ENCODE measurements around the gene GSTM4.
"Not testable (repeated sequence)": the region's sequence is repeated elsewhere in the genome, so short reads cannot be mapped to it uniquely, and the experiment has no call there.

The GSTM4 gene

DNA sequence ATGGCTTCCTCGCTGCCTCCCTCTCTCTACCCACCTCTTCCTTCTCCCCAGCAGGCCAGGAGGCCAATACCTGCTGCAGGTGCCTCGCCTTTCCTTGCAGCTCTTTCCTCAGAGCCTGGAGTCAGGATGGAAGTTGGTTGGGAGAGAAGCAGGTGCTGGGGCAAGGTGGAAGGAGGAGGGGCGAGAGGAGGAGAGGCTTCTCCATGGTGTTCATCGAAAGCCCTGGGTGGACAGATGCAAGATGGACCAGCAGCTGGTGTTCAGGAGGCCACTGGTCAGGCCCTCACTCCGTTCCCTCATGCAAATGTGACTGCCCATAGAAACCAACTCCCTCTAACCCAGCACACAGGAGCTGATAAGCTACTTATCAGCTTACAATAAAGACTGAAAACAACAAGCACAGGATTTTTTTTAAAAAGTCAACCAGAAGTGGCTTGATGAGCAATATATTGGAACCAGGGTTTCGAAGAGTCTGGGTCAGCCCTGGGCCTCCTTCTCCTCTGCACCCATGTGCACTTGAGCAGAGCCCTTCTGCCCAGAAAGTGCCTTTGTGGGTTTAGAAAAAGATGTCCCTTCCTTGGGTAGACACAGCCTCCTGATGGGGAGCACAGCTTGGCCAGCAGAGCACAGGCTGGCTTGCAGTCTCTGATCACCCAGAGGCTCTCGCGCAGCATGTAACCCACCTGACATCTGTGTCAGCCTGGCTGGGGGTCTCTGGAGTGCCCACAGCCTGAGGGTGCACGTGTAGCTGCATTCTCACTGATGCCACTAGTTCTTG, 16.6 kb upstream of the GSTM4 start:
- no peak for DNase-seq (ENCODE audit: low read depth)

GRCh38 chr1:109639841-109640184, 16.1 kb upstream of the GSTM4 start:
- no peak for DNase-seq (ENCODE audit: low read depth)

DNA sequence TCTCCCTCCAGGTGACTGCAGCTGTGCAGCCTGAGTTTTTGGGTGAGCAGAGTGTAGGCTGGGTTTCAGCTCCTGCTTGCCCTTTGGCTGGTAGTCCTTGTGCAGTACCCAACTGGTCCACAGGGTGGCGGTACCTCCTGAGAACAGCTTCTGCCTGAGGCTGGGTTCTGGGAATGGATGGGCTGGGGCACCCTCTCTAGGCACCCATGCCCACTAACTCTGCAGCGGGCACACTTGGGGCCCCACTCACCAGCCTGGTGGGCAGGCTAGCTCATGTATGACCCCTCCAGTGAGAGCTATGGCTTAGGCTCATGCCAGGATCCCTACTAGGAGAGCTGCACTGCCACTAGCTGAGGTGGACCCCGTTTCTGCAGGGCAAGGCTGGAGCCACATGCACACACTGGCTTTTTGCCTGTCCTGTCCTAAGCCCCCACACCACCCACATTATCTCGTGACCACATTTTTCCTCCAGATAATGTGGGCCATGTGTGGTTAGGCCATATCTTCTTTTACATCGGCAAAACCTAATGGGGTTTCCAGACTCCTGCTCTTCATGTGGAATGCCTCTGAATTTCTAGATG, 15.5 kb upstream of the GSTM4 start:
- peak; percentile 70 for DNase-seq (ENCODE audit: low read depth)

GRCh38 chr1:109641078-109641740, 14.7 kb upstream of the GSTM4 start:
- DNase-seq (ENCODE audit: low read depth): no peak

DNA sequence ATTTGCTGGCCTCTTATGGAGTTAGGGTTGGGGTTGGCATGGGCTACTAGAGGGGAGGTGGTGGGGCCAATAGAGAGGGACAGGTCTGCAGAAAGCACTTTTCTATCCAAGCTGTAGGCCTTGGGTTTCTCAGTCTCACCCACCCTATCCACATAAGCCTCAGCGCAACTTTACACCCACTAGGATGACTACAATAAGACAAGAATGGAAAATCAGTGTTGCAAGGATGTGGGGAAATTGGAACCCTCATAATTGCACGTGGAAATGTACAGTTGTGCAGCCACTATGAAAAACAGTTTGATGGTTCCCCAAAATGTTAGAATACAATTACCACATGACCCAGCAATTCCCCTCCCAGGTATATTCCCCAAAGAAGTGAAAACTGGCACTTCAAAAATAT, 14.0 kb upstream of the GSTM4 start:
- no peak for DNase-seq (ENCODE audit: low read depth)

- no peak for DNase-seq (ENCODE audit: low read depth)
Observed at GRCh38 chr1:109642626-109643025, 13.3 kb upstream of the GSTM4 start.

DNA sequence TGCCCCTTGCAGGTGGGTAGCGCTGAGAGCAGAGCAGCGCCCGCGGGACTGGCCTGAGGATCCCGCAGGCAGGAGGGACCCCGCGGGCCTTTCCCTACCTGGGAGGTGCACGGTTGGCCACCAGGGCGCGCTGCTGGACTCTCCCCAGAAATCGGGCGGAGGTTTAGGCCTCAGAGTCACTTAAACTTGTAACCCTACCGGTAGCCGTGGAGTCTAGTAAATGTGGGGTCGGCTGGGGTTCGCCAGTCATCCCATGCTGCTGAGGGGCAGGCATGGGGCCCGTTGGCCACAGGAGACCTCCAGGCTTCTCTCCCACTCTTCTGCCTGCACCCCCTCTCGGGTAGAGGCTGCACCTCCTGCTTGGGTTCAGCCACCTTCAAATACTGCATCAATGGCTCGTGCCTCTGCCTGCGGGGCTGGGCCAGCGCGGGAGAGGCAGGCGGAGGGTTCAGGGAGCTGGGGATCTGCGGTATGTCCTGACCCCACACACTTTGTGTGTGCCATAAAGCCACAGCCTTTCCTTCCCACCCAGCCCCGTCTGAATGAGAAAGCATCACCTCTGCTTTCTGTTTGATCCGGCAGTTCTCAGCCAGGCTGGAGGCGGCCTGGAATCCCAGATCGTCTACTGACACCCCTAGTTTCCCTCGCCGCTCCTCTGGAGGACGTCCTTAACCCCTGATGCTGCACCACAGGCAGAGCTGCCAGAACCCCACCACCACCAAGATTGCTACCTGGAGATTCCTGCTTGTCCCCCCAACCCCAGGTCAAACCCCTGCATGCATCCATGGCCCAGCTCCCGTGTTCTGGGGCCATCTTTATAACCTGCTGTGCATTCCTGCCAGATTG, 12.3 kb upstream of the GSTM4 start:
- peak; percentile 62 for DNase-seq (ENCODE audit: low read depth)

DNA sequence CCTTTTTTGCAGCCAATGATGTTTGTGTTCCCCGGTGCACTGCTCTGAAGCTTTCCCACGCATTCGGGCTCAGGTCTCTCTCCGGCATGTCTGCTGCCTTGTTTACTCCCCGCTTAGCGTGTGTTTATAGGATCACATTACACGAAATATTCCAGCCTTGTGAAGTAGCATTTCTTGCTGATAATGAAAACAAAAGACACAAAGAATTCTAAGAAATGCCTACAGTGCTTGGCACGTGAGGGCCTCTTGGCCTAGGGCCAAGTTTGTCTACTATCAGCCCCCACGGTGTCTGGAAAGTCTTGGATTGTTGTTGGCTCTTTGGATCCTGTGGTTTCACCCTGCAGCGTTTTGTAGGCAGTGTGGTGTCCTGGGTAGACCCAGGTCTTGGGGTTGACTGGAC, 11.2 kb upstream of the GSTM4 start:
- DNase-seq (ENCODE audit: low read depth): no peak

GRCh38 chr1:109649491-109649914, 6.4 kb upstream of the GSTM4 start:
- peak; percentile 61 for DNase-seq (ENCODE audit: low read depth)

DNA sequence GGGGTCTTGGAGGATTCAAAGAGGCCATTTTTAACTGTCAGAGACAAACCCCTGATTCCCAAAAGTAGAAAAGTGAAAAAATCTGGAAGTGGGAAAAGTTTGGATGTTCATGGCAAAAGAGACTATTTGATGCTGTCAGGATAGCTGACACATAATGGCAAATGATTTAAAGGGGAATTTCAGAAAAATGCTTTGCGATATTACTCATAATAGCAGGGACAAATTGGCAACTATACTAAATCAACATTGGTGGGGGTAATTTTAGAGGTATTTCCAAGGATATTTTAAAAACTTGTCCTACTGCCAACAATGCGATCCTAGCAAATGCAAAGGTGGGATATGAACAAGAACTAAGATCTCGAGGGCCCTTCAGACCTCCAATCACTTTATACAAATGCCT, 5.3 kb upstream of the GSTM4 start:
- peak; percentile 68 for DNase-seq (ENCODE audit: low read depth)

GRCh38 chr1:109652402-109652801, 3.5 kb upstream of the GSTM4 start:
- no peak for DNase-seq (ENCODE audit: low read depth)

DNA sequence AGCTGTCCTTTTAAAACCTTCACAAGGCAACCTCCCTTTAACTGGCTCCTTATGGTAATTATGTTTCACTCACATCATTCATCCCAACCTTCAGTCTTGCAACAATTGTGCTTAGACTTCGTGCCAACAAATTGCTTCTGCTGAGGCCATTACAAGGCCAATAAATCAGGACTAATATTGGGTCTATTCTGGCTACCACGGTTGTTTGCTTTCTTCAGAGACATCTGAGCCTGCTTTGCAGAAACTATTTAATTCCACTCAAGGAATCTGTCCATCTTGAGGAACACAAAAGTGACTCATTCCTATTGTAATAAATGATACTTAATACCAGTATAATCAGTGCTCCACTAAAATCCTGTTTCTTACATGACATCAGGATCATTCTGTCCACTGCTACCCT, 2.6 kb upstream of the GSTM4 start:
- DNase-seq (ENCODE audit: low read depth): peak; percentile 51

- DNase-seq (ENCODE audit: low read depth): no peak
Observed at GRCh38 chr1:109654519-109654918, 1.4 kb upstream of the GSTM4 start.

- DNase-seq (ENCODE audit: low read depth): no peak
Observed at GRCh38 chr1:109657395-109657794, 1.5 kb downstream of the GSTM4 start.

DNA sequence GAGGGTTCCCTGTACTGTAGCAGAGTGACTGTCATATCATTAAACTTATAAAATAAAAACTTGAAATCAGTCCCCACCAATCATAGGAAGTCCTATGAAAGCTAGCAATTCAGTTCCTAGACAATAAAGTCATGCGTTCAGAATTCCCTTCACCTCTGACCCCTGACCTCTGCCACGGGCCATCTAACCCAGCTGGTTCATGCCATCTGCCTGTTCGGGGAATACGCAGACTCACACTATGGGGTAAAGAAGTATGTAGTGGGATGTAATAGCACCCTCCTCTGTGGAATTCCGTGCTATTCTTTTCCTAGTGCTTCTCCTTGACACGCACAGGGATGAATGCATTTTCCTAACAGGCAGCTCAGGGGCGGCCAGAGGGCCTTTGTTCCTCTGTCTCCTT, 2.1 kb downstream of the GSTM4 start:
- no peak for DNase-seq (ENCODE audit: low read depth)

GRCh38 chr1:109658533-109659042, 2.7 kb downstream of the GSTM4 start:
- no peak for DNase-seq (ENCODE audit: low read depth)

- DNase-seq (ENCODE audit: low read depth): no peak
Observed at GRCh38 chr1:109659145-109659544, 3.2 kb downstream of the GSTM4 start.

DNA sequence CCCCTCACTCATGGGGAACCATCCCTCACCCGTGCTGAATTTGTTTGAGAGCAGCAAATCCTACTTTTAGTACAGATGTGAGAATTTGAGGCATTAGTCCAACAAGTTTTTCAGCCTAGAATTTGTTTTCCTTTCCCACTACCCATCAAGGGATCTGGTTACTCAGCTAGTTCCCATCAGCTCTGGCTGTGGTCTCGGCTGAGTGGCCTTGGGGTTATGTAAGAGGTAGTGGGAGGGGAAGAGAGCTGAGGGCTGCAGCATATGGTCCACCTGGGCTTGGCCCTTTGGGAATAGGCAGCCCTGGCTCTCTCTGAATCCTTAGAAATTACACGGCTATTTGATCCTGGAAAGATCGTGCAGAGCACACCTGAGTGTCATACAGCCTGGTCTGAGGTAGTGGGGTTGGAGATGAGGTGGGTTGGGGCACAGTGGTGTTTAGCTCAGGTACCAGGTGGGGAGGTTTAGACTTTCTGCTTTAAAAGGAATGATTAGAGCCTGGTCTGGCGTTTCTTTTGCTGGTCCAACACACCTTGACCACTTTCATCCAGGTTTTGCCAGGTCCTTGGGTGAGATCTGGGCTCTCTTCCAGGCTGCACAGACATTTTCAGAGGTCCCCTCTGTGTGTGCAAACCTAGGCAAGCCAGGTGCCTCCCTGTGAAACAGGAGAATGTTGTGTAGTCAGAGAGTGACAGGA, 4.2 kb downstream of the GSTM4 start:
- no peak for DNase-seq (ENCODE audit: low read depth)

DNA sequence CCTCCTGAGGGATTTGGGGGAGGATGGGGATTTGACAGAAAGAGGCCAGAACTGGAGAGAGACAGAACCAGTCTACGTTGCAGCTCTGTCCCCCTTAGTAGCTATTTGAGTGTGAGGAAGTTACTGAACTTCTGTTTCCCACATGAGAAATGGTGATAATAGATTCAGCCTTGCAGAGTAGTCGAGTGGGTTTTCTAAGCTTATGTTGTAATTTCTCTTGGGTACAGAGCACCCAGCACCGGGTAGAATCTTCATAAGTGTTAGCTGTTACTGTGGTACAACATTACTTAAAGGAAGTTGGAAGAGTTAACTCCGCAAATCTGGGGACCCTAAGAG, 4.8 kb downstream of the GSTM4 start:
- not testable (repeated sequence) for DNase-seq (ENCODE audit: low read depth)

DNA sequence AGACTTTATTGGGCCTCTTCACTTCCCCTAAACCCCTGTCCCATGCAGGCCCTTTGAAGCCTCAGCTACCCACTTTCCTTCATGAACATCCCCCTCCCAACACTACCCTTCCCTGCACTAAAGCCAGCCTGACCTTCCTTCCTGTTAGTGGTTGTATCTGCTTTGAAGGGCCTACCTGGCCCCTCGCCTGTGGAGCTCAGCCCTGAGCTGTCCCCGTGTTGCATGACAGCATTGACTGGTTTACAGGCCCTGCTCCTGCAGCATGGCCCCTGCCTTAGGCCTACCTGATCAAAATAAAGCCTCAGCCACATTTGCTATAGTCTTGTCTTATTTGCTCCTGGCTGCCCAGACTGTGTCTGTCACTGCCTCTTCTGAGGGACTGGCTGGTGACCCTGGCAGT, 5.5 kb downstream of the GSTM4 start:
- no peak for DNase-seq (ENCODE audit: low read depth)

- DNase-seq (ENCODE audit: low read depth): no peak
Observed at GRCh38 chr1:109664671-109665070, 8.8 kb downstream of the GSTM4 start.
